ELF-1 (cell line): ENCODE data around the gene IL20RA.

ENCODE experiments used
- DNase-seq: peaks from one replicate; pipeline ENCODE4 v3.0.0-alpha.2; 2016; ENCODE audit warnings: low read depth, low spot score

The IL20RA gene

DNA sequence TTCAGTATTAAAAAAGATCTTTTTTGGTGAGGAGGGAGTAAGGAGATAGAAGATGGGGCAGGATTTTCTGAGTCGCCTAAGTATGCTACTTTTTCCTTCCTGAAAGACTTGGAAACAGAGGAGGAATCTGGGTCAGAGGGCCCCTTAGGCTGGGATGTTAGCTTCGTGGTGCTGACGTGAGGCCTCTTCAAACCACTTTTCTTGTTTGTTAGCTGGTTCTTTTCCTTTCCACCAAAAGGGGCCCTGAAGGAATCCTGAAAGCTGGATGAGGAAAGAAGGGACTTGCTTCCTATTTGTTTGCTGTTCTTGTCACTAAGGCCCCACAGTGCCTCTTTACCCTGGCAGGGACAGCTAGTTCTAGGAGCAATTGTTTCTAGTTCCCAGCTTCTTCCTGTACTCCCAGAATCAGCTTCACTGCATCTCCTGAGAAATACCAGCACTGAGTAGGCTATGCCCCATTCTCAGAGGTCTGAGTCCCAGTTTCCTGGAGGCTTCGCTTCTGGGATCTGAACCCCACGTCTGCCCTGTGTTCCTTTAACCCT, 2.2 kb upstream of the IL20RA start:
- no peak for DNase-seq

DNA sequence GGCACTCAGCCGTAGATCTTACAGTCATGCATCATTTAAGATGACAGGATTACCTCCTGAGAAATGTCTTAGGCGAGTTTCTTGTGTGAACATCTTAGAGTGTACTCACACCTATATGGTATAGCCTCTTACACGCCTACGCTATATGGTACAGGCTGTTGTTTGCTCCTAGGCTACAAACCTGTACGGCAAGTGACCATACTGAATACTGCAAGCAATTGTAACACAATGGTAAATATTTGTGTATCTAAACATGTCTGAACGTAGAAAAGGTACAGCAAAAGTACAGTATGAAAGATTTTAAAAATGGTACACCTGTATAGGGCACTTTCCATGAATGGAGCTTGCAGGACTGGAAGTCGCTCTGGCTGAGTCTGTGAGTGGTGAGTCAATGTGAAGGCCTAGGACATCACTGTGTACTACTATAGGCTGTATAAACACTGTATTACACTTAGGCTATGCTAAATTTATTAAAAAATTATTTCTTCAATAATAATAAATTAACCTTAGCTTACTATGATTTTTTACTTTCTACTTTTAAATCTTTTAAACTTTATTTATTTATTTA, 541 bp upstream of the IL20RA start:
- DNase-seq = no peak

DNA sequence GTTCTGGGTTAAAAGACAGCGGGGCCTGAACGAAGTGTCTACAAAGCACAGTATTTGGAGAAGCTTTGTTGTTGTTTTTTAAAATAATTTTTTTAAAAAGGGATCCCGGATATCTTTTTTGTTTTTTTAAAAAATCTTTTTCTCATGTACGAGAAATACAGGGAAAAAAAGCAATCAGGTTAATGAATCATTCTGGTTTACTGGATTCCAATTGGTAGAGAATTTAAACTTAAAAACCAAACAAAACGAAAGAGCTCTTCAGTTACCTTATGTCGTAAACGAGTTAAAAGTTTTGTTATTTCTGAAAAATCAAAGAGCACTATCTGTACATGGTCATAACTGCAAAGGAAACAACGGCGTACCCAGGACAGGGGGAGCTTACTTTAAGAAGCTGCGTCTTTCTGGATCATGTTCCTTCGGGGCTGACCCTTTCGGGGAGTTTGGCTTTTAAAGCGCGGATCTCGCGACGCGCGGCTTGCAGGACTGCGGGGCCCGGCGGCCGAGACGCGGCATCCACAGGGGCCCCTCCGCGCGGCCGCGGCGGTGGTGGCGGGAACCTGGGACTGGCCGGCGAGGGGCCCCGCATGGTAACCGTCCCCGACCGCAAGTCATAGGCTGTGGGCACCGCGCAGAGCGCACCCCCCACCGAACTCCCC, 927 bp downstream of the IL20RA start:
- peak; percentile 23 for DNase-seq

DNA sequence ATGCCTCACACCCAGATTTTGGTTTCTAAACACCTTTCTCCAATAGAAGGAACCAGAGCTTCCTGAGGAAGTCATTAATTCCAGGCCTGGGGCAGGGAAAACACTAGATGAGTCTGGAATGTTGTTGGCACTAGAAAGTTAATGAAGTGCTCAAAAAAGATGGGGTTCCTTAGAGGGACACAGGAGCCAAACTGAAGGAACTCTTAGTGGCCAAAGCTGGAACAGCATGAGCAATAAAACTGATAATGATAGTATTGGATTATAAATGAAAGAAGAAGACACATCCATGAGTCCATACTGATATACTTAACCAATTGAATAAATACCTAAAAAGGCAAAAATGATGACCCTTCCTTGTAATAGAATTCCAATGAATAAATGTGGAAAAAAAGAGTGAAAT, 4.4 kb downstream of the IL20RA start:
- no peak for DNase-seq

DNA sequence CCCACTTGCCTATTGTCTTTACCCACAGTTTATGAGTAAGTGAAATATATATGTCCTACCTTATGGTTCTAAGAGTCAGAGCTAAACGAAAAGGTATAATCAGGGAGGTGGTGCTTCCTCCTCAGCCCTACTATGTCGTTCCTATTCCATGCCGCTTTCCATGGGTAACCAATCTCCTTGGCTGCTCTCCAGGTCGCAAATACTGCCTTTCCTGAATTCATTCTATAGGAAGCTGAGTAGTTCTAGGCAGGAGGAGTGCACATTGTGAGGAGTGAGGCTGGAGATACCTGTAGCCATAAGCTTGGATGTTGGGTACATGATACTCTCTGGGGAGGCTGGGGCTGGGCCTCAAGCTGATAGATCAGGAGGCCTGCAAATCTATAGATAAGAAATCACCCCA, 5.8 kb downstream of the IL20RA start:
- no peak for DNase-seq

DNA sequence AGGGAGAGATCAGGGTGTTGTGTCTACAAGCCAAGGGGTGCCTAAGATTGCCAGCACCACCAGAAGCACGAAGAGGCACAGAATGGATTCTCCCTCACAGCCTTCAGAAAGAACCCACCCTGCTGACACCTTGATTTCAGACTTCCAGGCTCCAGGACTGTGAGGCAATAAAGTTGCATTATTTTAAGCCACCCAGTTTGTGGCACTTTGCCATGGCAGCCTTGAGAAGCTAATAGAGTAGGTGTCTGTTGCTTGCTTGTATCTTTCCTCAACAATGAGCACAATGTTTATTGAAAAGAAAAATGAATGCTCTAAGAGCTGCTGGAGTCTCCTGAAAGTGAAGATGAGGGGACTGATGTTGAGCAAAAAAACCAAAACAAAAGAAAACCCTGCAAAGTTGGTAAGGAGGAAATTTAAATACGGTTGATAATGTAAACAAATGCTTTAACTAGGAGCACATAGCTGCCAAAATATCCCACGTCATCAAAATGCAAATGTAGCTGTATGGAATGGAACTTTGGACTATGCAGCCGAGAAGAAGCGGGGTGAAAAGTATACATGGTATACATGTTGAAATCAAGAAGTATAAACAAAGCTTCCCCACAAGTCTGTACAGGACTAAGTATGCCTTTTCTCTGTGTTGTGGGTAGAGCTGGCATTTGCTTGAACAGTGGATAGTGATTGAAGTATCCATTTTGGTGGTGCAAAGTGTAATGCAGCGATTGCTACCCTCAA, 8.0 kb downstream of the IL20RA start:
- DNase-seq = no peak

DNA sequence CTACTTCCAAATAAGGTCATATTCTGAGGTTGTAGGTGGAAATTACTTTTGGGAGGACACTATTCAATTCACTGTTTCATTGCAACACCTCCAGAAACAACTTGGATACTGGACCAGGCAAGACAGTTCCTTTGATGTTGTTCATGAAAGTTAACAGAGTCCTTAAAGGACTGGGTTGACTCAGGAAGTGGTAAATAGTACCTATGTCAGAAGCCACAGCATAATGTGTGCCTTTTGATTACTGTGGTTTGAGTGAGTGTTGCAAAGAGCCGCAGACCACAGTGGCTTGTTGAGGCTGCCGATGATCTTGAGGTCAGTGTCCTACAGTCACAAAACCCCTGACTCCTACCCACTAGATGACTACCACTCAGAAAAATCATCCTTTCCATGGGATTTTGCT, 10.9 kb downstream of the IL20RA start:
- DNase-seq = no peak

DNA sequence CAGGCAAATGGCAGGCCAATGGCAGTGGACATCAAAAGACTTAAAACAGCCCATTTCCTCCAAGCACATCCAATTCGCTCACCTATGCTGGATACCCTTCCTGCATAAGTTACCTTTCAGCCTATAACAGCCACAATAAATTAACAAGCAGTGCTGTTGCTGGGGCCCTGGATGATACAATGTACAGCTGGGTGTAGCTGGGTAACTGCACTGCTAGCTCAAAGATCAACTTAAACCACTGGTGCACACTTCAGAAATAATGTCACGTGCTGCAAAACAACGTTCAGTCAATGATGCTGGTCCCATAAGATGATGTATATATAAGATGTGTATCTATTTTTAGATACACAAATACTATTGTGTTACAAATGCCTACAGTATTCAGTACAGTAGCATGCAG, 13.6 kb downstream of the IL20RA start:
- no peak for DNase-seq

DNA sequence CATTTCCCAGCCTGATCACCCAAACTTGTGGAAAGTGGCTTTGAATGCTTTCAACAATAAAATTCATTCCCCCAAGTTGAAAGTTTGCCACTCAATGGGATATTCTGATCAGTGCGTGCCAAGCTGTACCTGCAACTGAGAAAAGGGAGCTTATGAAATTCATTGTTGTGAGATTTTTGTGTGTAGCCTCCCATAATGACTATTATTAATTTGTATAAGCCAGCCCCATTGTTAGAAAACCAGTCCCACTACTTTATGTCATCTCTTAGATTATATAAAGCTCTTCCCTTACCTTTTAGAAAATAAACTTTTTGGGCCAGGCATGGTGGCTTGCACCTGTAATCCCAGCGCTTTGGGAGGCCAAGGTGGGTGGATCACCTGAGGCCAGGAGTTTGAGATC, 15.9 kb downstream of the IL20RA start:
- no peak for DNase-seq

DNA sequence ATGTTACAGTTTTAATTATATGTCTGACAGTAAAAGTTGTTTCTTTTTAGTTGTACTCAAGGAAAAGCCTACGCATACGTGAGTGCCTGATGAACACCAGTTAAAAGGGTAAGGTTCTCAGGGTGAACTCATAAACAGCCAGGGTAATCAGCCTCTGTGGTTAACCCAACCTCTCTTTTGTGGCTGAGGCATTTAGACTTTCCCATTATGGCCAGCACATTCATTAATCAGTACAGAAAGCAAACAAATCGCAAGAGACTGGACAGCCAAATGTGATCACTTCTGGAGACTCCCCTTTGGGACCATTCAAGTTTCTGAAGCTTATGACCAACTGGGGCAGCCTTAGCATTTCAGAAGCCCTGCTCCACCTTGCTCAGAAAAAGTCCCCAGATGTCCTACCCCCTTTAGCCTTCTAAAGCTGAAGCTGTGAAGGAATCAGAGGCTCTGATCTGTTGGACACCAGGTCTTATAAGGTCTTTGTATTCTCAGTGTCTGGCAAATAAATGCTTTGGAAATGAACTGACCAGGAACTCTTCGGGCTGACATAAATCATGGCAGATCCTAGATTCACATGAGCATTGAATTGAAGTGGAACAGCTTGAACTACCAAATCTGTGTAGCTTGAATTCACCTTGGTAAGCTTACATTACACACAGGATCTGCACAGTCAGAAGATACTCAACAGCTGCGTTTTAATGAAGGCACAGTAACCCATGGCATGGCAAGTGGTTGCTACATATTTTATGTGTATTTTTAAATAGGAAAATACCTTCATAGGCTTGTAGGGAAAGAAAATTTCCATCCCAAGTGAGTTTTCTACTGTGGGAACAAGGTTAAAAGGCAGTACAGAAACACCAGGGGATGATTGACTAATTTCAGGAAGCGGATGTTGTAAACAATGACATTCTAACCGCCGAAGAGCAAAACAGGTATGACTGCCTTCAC, 18.7 kb downstream of the IL20RA start:
- DNase-seq = no peak

DNA sequence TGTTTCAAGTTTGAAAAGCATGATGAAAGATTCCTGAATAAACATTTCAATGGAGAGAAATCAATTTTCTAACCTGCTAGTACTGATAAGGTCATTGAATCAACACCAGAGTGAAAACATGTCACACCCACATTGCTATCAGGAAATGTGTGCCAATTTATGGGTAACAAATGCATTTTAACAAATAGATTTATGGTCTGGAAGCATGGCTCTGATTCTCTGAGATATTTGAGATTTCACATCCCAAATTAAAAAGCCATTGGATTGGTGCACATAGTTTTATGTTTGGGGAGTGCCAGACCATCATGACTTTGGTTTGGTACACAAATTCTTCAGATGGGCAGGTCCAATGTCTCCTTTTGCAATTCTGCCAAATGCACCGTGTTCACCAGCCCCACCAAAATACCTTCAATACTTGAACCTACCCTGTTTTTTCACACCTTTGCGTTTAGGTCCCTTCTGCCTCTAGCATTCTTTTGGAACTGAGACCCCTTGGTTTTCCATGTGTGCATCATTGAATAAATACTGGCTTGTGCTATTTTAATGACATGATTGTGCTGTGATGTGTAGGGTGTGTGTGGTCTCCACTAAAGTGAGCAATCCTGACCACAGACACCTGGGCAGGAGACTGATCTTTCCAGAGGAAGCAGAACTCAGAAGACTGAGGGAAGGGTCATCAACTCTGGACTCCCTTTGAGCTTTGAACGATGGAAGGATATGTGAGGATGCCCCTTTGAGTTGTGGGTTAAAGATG, 20.4 kb downstream of the IL20RA start:
- DNase-seq = no peak

DNA sequence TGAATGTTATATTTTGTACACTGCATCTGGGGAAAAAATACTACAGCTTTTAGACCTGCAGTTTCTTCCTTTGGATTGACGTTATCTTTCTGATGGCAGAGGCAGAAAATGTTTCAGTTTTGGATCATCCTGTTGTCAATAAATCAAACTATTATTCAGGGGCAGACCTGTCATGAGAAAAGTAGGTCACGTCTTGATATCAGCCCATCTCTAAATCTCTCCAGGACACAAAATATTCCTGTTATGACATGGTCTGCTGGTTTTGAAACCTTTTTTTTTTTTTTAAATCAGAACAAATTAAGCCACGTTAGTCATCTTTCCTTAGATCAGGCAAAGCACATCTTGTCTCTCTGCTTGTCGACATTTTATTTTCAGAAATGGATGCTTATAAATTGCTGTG, 24.0 kb downstream of the IL20RA start:
- DNase-seq = no peak

DNA sequence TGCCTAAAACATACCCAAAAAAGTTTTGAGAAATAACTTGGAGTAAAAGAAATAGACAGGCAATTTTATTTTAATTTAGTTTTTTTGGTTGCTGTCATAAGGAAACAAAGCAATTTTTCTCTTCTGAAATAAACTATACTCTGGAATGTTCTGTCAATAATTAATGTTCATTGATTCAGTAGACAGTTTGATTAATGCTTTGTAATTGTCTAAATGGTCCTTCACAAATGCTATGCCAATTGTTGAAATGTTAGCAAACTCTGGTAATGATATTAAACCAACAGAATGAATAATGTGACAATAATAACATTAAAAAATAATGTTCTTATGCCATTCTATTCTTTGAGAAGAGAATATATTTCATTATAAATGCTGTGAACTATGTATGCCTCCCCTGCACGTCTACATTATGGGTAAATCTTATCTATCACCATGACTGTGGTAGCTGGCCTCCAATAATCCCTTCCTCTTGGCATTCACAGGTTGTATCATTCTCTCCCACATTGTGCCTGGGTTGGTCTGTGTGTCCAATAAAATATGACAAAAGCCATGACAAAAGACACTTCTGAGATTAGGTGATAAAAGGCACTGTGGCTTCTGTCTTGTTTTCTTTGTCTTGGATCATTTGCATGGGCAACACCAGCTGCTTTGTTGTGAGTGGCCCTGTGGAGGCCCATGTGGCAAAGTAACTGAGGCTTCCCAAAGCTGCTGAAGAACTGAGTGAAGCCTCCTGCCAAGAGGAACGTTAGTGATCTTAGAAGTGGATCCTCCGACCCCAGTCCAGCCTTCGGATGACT, 25.1 kb downstream of the IL20RA start:
- DNase-seq = no peak

DNA sequence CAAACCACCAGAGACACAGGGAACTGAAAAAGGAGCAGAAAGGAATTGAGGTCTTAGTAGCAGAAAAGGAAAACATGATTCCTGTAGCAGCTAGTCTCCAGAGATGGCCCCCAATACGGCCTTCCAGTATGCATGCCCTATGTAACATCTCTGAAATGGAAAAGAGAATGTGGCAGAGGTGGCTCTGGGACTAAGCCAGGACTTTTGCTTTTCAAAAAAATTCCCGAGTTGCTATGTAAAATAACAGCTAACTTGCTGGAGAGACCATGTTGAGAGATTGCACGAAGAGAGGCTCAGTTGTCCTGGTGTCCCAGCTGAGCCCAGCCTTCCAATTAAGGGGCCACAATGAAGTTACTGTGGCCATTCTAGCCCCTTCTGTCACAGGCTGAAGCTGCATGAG, 27.7 kb downstream of the IL20RA start:
- no peak for DNase-seq

DNA sequence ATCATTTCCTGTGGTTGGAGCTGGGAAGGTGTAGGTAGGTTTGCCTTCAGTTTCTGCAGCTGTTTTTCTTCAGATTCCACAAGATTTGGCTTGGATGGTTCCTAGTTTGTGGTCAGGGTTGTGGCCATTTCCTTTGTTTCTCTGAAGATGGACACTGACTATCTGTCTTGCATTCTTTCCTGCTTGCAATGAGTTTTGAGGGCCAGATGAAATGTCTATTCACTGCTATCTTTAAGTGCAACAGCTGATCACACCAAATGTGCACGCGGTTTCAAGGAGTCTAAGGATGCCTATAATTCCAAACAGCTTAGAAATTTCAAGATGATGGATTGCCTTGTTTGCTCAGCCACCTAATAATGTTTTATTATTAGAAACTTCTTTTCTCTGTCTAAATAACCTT, 28.4 kb downstream of the IL20RA start:
- no peak for DNase-seq

DNA sequence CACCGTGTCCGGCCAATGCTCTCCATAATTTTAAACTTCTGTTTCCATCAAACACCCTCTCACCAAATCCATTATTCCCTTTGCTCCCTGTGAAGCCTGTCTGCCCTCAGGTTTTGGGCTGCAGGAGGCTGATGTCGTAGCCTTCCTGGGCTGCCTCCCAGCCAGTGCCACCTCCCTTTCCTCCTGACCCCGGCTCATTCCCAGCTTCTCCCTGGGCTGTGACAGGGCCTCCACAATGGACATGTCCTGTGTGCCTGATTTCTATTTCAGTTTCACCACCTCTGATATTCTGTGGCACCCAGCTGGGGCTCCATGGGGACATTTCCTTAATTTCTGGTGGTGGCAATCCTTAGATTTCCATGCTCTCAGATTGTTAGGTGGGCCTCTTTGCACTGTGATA, 28.8 kb downstream of the IL20RA start:
- no peak for DNase-seq

DNA sequence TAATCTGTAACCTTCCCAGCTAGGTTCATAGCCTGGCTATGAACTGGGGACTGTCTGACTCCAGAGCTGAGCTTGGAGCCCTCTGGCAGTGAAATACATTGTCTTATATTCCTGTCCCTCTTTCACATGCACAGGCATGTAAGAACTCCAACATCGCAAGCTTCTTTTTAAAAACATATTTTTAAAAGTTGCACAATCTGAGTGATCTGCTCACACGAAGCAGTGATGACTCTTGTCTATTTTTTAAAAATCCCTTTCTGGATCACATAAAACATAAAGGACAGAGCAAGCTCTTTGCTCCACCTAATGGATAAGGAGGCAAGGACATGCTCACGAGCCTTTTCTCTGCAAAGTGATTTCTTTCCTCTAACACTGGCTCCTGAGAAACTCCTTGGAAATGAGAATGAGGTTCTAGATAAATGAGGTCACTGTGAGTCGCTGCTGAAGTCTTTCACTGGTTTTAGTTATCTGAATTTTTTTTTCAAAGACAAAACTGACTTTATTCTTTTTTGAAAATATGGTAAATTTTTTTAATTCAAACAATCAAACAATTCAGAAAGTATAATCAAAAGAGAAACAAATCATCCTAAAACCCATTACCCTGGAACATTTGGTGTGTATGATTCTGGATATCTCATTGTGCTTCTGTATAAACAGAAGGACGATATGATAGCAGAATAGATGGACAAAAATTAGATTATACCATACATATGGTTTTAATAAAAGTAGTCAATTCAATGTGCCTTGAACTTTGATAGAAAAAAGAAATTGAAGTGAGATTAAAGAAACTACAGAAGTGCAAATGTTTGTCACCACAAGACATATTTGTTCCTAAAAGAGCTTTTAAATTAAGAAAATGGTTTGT, 30.8 kb downstream of the IL20RA start:
- DNase-seq = peak; percentile 32

DNA sequence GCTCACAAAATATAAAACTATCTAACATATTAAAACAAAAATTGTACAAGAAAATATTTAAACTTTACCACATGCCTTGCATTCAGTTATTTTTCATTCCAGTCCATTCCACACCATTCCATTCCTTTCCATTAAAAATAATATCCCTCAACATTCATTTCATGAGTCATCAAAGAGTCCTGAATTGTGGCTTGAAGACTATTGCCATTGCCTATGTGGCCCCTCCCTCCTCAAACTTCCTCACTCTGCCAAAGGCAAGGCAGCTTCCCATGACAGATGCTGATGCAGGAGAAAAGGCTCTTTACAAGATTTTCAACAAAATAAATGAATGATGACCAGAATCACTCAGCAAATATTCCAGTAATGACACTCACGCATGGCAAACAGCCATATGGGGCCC, 31.7 kb downstream of the IL20RA start:
- DNase-seq = no peak

DNA sequence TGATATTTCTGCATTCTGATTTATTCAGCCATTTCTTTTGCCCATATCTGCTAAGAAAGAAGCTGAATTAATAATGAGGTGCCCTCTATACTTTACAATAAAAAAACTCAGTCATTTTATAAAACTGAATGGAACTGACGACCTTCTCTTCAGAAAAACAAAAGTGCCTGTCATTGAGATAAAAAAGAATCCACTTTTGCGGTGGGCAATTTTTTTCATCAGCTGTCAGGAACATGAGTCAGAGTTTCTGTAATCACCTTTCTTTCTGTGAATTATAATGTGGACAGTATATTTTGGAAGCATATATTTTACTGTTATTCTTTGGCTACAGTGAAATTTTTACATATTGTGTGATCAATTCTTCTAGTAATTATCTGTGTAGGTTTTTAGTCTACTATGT, 33.4 kb downstream of the IL20RA start:
- DNase-seq = no peak
